Endometrial microvascular endothelial cells (primary cell): ENCODE results near the gene AZI2. TPM values are rescaled to one million over a fixed set of nuclear protein-coding genes. Genes with fewer than 3 reads are reported as not detected.

Source experiments
- in situ Hi-C: cut with HindIII; loops from 2 replicates; pipeline ENCODE4 v1.10.0; 2017; ENCODE audit warnings: low sequenced_read_pairs, low pct_unique_long_range_greater_than_20kb; ENCODE audit errors: inconsistent ontology term
- total RNA-seq: library from RNA; depleted of rRNA; stranded (reverse); fragments of >200 nt; gene quantifications from one replicate; pipeline ENCODE4 v1.2.3, GENCODE V29; 2015; ENCODE audit errors: inconsistent ontology term

Gene AZI2
- total RNA-seq, 1 donor from 2014 or later: 49.5 TPM

GRCh38 chr3:28316226-28316625, 32.4 kb downstream of the AZI2 start:
- in situ Hi-C loops: no loop called here

DNA sequence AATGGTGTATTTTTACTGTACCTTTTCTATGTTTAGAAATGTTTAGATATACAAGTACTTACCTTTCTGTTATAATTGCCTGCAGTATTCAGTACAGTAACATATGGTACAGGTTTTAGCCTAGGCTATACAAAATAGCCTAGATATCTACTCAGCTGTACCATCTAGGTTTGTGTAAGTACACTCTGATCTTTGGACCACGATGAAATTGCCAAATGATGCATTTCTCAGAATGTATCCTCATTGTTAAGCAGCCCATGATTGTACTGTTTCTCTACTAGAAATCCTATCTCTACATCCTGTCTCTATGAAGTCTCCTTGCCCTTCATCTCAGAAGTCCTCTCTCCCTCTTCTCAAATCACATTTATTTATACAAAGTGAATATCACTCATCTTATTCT, 32.9 kb downstream of the AZI2 start:
- in situ Hi-C loops: no loop called here

DNA sequence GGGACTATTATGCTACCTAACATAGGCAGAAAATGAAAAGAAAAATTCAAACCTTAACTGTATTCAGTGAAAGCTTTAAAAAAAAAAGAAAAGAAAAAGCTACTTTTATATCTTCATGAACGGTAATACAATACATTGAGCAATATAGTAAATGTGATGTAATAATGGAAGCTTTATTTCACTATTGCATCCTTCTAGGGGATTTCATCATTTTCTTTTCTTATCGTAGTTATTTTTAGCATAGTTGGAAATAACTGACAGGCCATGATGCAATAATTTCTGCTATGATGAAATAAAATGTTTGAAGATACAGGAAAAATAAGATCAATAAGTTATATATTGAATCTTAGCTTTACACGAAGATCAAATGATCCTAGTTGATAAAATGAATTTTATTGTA, 40.4 kb downstream of the AZI2 start:
- in situ Hi-C loops: no loop called here

- in situ Hi-C loops: no loop called here
Measured at GRCh38 chr3:28301688-28302087, 46.9 kb downstream of the AZI2 start.

GRCh38 chr3:28300345-28300962, 48.2 kb downstream of the AZI2 start:
- in situ Hi-C loops: no loop called here

DNA sequence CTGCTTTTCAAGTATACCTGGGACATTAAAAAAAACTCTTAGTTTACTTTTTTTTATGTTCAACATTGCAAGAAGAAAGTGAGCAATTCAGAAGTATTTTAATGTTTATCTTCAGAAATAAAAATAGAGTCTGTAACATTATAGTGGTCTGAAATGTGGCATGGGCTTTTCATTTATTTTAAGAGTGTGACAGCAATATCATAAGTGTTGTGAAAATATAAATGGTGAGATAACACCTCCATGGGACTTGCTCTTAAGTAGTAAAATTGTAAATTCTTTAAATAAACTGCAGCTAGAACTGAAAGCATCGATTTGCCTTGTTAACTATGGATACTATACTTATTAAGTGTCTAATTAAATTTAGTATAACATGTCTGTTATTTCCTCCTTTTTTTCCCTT, 48.9 kb downstream of the AZI2 start:
- in situ Hi-C loops: loop anchor here (25.0 kb wide), 1 partner anchor 587 kb away; the partner anchor contains the start of gene EOMES

- in situ Hi-C loops: loop anchor here (25.0 kb wide), 1 partner anchor 584 kb away; the partner anchor contains the start of gene EOMES
Measured at GRCh38 chr3:28295898-28296490, 52.6 kb downstream of the AZI2 start.

DNA sequence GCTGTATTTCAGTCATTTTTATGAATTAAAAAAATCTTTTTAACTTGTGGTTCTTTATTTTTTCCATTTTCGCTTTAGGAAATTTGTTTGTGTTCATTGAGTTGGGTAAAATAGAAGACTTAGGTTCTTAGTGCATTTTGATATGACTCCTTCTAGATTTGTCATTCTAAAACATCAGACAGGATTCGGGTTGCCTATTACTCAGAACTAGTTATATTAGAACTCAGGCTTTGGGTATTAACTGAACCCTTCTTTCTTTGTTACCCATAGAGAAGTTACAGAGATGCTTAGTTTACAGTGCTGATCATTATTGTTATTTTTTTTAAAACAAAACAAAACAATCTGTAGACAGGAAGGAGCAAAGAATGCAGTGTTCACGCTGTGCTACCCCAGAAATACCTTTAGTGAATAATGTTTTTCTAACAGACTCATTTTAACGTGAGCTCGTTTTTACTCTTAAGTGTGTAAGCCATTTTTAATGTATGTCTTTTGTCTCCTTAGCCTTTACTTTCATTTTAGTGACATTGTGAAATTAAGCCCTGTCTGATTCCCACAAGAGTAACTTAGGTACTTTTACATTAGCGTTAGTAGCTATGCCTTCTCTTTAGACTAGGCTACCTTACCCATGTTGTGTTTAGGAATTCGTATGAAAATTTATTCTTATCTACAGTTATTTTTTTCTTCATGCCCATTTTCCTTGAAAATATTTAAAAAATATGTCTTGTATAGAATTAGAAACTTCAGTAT, 53.8 kb downstream of the AZI2 start:
- in situ Hi-C loops: loop anchor here (25.0 kb wide), 1 partner anchor 583 kb away; the partner anchor contains the start of gene EOMES

DNA sequence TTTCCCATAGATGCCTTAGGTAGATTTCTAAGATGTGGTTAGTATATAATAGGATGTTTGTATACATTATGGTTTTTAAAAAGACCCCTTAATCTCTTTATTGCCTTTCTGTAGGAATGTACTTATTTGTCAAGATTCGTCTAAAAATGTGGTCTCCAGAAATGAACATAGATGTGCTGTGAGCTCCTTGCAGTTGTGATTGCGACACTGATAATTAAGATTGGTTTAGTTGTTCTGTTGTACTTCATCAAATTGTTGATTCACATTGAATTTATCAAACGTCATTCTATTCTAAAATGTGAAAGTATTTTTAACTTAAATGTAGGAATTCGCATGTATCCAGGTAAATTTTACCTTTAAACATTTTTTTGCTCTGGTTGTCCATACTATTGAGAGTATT, 56.0 kb downstream of the AZI2 start:
- in situ Hi-C loops: loop anchor here (25.0 kb wide), 1 partner anchor 580 kb away; the partner anchor contains the start of gene EOMES

- in situ Hi-C loops: loop anchor here (25.0 kb wide), 1 partner anchor 579 kb away; the partner anchor contains the start of gene EOMES
Measured at GRCh38 chr3:28291577-28291976, 57.0 kb downstream of the AZI2 start.

- in situ Hi-C loops: loop anchor here (25.0 kb wide), 1 partner anchor 579 kb away; the partner anchor contains the start of gene EOMES
Measured at GRCh38 chr3:28290863-28291300, 57.7 kb downstream of the AZI2 start.

- in situ Hi-C loops: loop anchor here (25.0 kb wide), 1 partner anchor 575 kb away; the partner anchor contains the start of gene EOMES
Measured at GRCh38 chr3:28287046-28287445, 61.6 kb downstream of the AZI2 start.

GRCh38 chr3:28286595-28286994, 62.0 kb downstream of the AZI2 start:
- in situ Hi-C loops: loop anchor here (25.0 kb wide), 1 partner anchor 574 kb away; the partner anchor contains the start of gene EOMES

DNA sequence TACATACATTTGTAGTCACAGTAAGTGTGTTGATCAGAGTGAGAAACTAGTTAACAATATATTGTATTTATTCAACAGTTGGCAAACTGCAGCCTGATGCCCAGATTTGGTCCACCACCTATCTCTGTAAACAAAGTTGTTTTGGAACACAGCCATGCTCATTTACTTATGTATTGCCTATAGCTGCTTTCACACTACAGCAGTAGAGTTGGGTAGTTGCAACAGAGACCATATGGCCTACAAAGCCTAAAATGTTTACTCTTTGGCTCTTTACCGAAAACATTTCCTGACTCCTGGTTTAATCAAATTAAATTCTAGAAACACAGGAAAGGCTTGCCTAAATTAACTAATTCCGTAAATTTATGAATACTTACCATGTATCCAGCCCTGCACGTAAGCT, 67.8 kb downstream of the AZI2 start:
- in situ Hi-C loops: loop anchor here (25.0 kb wide), 1 partner anchor 568 kb away; the partner anchor contains the start of gene EOMES

GRCh38 chr3:28279770-28280169, 68.9 kb downstream of the AZI2 start:
- in situ Hi-C loops: loop anchor here (25.0 kb wide), 1 partner anchor 567 kb away; the partner anchor contains the start of gene EOMES

- in situ Hi-C loops: loop anchor here (25.0 kb wide), 1 partner anchor 567 kb away; the partner anchor contains the start of gene EOMES
Measured at GRCh38 chr3:28278918-28279317, 69.7 kb downstream of the AZI2 start.

DNA sequence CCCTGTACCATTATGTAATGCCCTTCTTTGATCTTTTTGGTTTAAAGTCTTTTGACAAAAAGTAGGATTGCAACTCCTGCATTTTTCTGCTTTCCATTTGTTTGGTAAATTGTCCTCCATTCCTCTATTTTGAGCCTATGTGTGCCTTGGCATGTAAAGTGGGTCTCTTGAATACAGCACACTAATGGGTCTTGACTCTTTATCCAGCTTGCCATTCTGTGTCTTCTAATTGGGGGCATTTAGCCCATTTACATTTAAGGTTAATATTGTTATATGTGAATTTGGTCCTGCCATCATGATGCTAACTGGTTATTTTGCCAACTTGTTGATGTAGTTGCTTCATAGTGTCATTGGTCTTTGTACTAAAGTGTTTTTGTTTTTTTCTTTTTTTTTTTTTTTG, 74.8 kb downstream of the AZI2 start:
- in situ Hi-C loops: no loop called here
